ENCODE data around the gene SLC6A1.

Gene SLC6A1

GRCh38 chr3:10977892-10978510, 14.5 kb upstream of the SLC6A1 start:
- Histone ChIP-seq H3K36me3 (ENCODE audit: control insufficient read depth, insufficient read depth, low read length) (no peaks in the 10 kb centered on the region), H3K4me2 (ENCODE audit: low read length) (no peak overlapping the region), H2AFZ (no peak overlapping the region), H3K4me1 (no peaks in the 10 kb centered on the region), H3K4me3 (ENCODE audit: low read depth, low read length) (no peak overlapping the region), H3K27ac (no peak overlapping the region), H3K79me2 (no peaks in the 10 kb centered on the region), H3K27me3 (ENCODE audit: control insufficient read depth, insufficient read depth, low read length) (no peaks in the 10 kb centered on the region), H3K9me3 (ENCODE audit: control insufficient read depth, low read length) (no peaks in the 10 kb centered on the region), H3K9ac (no peak overlapping the region)
- TF ChIP-seq CTCF (IDR thresholded peaks at IDR 0.05) = no peak

- no peak overlapping the region for H3K9ac ChIP-seq
- no peaks in the 10 kb centered on the region for H3K9me3 ChIP-seq (ENCODE audit: control insufficient read depth, low read length)
- H3K4me1 ChIP-seq = no peaks in the 10 kb centered on the region
- no peaks in the 10 kb centered on the region for H3K36me3 ChIP-seq (ENCODE audit: control insufficient read depth, insufficient read depth, low read length)
- no peak overlapping the region for H3K4me2 ChIP-seq (ENCODE audit: low read length)
- no peaks in the 10 kb centered on the region for H3K27me3 ChIP-seq (ENCODE audit: control insufficient read depth, insufficient read depth, low read length)
- H3K79me2 ChIP-seq = no peaks in the 10 kb centered on the region
- H3K4me3 ChIP-seq (ENCODE audit: low read depth, low read length) = no peak overlapping the region
- no peak overlapping the region for H3K27ac ChIP-seq
- no peak overlapping the region for H2AFZ ChIP-seq
- TF ChIP-seq CTCF (IDR thresholded peaks at IDR 0.05) = no peak
Observed at GRCh38 chr3:10978956-10979355, 13.6 kb upstream of the SLC6A1 start.

- TF ChIP-seq CTCF (IDR thresholded peaks at IDR 0.05) = no peak
- H3K36me3 ChIP-seq (ENCODE audit: control insufficient read depth, insufficient read depth, low read length) = no peaks in the 10 kb centered on the region
- H3K4me1 ChIP-seq = no peaks in the 10 kb centered on the region
- no peak overlapping the region for H3K4me3 ChIP-seq (ENCODE audit: low read depth, low read length)
- no peaks in the 10 kb centered on the region for H3K27me3 ChIP-seq (ENCODE audit: control insufficient read depth, insufficient read depth, low read length)
- H3K79me2 ChIP-seq = no peaks in the 10 kb centered on the region
- no peak overlapping the region for H2AFZ ChIP-seq
- H3K9me3 ChIP-seq (ENCODE audit: control insufficient read depth, low read length) = no peaks in the 10 kb centered on the region
- H3K4me2 ChIP-seq (ENCODE audit: low read length) = no peak overlapping the region
- H3K27ac ChIP-seq = no peak overlapping the region
- no peak overlapping the region for H3K9ac ChIP-seq
Observed at GRCh38 chr3:10980312-10980711, 12.2 kb upstream of the SLC6A1 start.

GRCh38 chr3:10981031-10981430, 11.5 kb upstream of the SLC6A1 start:
- Histone ChIP-seq H3K9me3 (ENCODE audit: control insufficient read depth, low read length) (no peaks in the 10 kb centered on the region), H3K36me3 (ENCODE audit: control insufficient read depth, insufficient read depth, low read length) (no peaks in the 10 kb centered on the region), H3K27ac (no peak overlapping the region), H3K4me3 (ENCODE audit: low read depth, low read length) (no peak overlapping the region), H3K4me1 (no peaks in the 10 kb centered on the region), H2AFZ (no peak overlapping the region), H3K79me2 (no peaks in the 10 kb centered on the region), H3K4me2 (ENCODE audit: low read length) (no peak overlapping the region), H3K9ac (no peak overlapping the region), H3K27me3 (ENCODE audit: control insufficient read depth, insufficient read depth, low read length) (no peaks in the 10 kb centered on the region)
- no peak for TF ChIP-seq CTCF (IDR thresholded peaks at IDR 0.05)

GRCh38 chr3:10981961-10982360, 10.6 kb upstream of the SLC6A1 start:
- H3K9me3 ChIP-seq (ENCODE audit: control insufficient read depth, low read length) = no peaks in the 10 kb centered on the region
- H3K27me3 ChIP-seq (ENCODE audit: control insufficient read depth, insufficient read depth, low read length) = no peaks in the 10 kb centered on the region
- no peak overlapping the region for H2AFZ ChIP-seq
- H3K79me2 ChIP-seq = no peaks in the 10 kb centered on the region
- no peak overlapping the region for H3K4me3 ChIP-seq (ENCODE audit: low read depth, low read length)
- TF ChIP-seq CTCF (IDR thresholded peaks at IDR 0.05) = no peak
- no peak overlapping the region for H3K27ac ChIP-seq
- H3K4me2 ChIP-seq (ENCODE audit: low read length) = no peak overlapping the region
- no peaks in the 10 kb centered on the region for H3K36me3 ChIP-seq (ENCODE audit: control insufficient read depth, insufficient read depth, low read length)
- H3K9ac ChIP-seq = no peak overlapping the region
- H3K4me1 ChIP-seq = peaks cover 4% of the 10 kb centered on the region
